Breast epithelium (tissue), 3 donors: ENCODE results near the gene FHIT.

Experiments used
- CTCF ChIP-seq, 3 donors: fragments of 450-650 bp; IDR thresholded peaks; one replicate each; pipeline ENCODE4 v1.5.1; 2016 to 2017; ENCODE audit warnings: antibody characterized with exemption in 3 of 3, mild to moderate bottlenecking in 3 of 3, moderate library complexity in 3 of 3
- POLR2A ChIP-seq: fragments of 450-650 bp; IDR thresholded peaks from one replicate; pipeline ENCODE4 v1.6.1; 2016; ENCODE audit warnings: antibody characterized with exemption, mild to moderate bottlenecking, moderate library complexity
- POLR2AphosphoS5 ChIP-seq, 3 donors: sonication (generic); formaldehyde crosslinking; IDR thresholded peaks; one replicate each; pipeline ENCODE4 v1.6.1; 2017; ENCODE audit warnings: antibody characterized with exemption in 3 of 3

DNA sequence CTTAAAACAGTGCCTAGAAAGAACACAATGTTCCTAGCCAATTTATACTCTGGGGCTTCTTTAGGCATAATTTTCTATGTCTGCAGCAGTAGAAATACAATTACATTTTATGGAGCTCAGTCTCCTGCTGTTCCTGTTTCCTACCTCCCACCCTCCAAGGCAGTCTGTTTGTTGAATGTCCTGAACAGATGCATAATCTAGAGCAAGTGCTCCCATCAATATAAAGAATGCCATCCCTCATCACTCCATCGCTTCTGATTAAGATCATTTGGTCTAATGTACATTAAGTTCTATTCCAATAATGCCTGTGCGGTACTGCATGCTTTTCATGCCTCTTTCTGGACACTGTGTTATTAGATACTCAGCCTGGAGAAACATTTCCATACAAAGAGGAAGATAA, 1331.7 kb downstream of the FHIT start:
- no peak for TF ChIP-seq CTCF (IDR thresholded peaks at IDR 0.05)
- no peak for TF ChIP-seq POLR2A
- no peak for TF ChIP-seq POLR2AphosphoS5 (IDR thresholded peaks at IDR 0.05)
